HG03565 (cell line): ENCODE results near the gene MSH2.

Experiments
- ATAC-seq: cut with Tn5 transposase; IDR thresholded peaks from one replicate; pipeline ENCODE4 v1.9.1; 2021; ENCODE audit warnings: mild to moderate bottlenecking, moderate library complexity; ENCODE audit not compliant: unreplicated experiment

The MSH2 gene

DNA sequence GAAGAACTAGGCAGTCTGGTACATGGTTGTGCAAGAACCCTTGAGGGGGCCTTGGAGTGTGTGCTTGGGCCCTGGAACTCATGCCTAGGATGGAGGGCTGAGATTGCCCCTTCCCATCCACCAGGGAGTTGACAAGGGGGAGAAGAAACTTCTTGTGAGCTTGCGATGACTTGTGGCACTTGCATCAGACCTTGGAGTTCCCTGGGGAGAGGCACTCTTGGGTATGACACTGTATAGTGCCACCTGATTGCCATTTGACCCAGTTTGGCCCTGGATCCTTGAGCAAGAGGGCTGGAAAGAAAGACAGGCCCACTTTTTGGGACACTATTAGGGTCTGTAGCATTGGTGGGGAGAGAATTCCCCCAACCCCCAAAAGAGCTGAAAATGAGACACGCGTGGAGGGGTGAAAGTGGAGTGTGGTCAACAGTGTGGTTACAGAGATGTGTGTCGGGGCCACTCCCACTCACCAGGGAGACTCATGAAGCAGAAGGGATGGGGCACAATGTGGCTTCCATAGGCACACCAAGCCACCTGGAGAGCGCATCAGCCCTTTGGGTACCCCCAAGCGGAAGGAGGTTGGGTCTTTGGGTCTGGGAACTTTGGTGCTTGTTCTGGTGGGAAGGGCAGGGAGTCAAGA, 101.3 kb downstream of the MSH2 start:
- ATAC-seq, result no peak

- ATAC-seq, result no peak
Observed at GRCh38 chr2:47506024-47506423, 103.1 kb downstream of the MSH2 start.

GRCh38 chr2:47506436-47506835, 103.5 kb downstream of the MSH2 start:
- no peak for ATAC-seq

GRCh38 chr2:47508080-47508479, 105.1 kb downstream of the MSH2 start:
- no peak for ATAC-seq

- no peak for ATAC-seq
Observed at GRCh38 chr2:47508641-47509040, 105.7 kb downstream of the MSH2 start.

GRCh38 chr2:47509250-47509649, 106.3 kb downstream of the MSH2 start:
- no peak for ATAC-seq

DNA sequence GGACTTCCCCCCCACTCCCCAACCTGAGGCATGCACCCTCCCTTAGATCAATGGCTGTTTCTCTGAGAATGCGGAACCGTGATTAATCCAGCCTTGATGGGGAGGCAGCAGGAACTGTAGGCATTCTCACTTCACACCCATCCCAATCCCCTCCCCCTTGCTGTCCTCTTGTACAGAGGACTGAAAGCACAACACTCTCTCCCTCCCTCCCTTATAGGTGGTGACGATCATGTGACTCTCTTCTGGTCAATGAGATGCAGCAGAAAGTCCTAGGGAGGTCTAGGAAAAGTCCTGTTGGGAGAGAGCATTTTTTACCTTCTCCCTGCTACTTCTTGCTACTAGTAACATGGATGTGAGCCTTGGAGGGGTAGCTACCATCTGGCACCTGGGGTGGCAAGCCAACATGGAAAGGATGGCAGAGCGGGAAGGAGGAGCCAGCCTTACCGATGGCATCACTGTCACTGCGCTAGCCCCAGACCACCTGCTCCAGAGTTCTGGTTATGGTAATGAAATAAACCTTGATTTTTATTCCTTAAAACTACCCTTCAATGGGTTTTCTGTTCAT, 106.9 kb downstream of the MSH2 start:
- ATAC-seq, result no peak

GRCh38 chr2:47510745-47511144, 107.8 kb downstream of the MSH2 start:
- no peak for ATAC-seq

DNA sequence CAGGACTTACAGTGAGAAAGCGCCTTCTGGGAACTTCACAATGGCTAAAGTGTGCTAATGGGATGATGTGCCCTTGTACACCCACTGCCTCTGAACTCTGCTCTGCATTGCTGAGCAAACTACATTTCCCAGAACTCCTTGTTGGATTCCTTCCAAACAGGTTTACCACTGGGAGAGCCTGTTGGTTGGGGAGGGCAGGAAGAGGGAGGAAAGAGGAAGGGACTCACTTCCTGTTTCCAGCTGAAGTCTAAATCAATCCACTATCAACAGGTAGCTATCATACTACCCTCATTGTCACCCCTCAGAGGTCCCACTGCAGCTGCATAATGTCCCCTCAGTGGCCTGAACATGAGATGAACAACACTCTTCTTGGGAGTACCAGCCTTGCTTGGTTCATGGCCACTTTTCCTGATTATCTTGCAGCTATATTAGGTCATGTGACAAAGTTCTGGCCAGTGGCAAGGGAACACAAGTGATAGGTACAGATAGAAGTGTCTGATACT, 109.7 kb downstream of the MSH2 start:
- no peak for ATAC-seq

DNA sequence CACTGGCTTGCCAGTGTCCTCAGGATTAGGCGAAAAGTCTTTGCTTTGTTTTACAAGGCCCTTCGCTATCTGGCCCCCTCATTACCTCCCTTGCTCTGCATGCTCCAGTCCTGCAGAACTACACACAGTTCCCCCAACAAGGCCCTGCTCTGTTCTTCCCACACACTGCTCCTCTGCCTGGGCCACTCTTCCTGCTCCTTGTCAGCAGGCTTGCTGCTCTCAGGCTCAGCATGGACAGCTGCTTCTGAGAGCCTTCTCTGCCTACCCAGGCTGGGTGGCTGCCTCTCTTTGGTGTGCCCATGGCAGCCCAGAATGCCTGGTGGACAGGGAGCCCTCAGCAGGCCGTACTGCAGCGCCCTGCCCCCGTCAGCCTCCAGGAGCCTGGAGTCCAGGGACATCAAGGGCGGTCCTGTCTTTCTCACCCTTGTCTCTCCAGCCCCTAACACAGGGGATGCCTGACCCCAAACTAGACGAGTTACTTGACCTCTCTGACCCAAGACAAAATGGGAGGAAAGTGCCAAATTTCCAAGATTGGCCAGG, 111.1 kb downstream of the MSH2 start:
- no peak for ATAC-seq

DNA sequence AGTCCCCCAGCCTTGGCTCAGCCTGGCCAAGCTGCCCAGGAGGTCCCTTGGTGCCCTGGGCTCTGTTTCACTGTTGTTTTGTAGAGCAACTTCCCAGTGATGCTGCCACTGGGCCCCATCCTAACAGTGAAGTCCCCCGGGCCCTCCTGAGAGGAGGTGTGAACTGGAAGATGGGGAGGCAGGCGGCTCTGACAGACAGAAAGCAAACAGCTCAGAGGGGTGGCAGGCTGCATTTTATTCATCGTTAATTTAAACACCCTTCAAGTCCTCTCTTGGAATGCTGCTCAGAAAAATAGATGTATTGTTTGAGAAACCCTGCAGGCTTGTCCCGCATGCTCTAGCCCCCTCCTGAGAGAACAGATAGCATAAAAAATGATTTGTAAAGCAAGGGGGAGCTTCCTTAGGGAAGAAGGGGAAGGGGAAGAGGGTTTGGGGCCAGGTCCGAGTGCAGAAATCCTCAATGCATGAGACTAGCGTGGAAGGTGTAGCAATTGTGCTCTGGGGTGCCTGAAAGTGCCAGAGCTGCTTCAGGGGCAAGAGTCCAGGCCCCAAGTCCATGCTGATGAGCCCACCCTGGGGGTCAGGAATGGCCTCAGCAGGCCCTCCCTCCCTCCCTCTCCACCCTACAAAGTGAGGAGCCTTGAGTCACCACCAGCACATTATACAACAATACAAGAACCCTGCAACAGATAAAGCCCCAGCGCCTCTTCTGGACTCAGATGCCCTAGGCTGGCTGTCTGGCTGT, 113.6 kb downstream of the MSH2 start:
- ATAC-seq, result no peak

GRCh38 chr2:47518497-47519146, 115.7 kb downstream of the MSH2 start:
- ATAC-seq, result no peak

- no peak for ATAC-seq
Observed at GRCh38 chr2:47519147-47519537, 116.2 kb downstream of the MSH2 start.

DNA sequence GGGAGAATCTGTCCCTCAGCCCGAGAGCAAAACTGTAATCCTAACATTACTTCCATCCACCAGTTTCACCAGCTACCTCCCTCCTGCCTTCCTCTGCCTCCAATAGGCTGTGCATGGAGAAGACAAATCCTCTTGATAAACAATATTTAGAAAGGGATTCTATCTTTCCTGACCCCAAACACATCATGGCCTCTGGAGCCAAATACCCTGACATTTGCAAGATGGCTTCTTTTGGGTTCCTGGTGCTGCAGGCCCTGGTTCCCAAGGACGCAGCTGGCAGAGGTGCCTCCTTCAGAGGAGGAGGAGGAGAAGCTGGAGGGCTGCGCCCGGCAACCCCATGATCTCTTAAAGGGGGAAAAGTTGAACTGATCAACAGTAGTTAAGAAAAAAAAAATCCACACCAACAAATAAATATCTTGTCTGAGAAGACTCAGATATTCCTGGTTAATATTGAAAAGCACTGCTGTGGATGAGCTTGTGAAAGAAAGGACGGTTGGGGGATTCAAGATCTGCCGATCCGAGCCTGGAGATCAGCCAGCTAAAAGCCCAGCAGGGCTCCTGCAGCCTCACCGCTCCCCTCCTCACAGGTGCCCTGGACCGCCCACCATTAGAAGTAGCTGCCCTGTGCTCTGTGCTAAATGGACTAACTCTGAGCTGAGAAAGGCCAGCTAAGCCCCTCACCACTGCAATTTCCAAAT, 116.8 kb downstream of the MSH2 start:
- no peak for ATAC-seq

DNA sequence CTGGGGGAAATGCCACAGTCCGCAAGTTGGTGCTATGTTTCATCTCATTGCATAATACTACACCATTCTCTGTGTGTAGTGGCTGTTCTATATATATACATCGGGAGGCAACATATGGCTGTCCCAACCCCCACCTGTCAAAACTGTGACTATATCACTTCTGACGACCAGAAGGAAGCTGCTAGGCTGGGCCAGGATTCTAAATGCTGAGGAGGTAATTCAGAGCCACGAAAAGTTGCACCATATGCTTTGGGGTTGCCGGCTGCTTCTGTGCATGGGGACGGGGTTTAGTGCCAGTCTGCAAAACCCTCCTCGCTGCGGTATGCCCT, 117.3 kb downstream of the MSH2 start:
- ATAC-seq, result no peak

- ATAC-seq, result peak; percentile 73
Observed at GRCh38 chr2:47520825-47521665, 118.1 kb downstream of the MSH2 start.

DNA sequence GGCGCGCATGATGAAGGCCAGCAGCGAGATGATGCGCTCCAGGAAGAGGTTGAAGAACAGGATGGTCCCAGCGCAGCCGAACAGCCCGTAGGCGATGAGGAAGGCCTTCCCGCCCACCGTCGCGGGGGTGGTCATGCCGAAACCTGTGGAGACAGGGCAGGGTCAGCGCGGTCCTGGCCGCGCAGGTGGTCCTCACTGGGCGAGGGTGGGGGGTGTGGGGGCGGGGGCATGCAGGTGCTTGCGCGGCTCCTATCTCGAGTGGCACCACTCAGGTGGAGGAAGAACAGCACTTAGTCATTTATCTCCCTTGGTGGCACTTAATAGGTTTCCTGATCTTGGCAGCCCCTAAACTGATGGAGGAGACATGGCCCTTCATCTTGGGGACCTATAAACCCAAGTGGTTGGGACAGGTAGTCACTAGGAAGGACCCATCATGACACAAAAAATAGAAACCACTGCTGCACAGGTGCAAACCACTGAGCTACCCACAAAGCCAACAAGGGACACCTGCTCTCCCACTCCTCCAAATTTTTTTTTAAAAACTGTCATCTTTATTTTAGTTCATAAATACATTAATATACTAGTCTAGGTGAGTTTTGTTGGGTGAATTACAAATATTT, 118.8 kb downstream of the MSH2 start:
- ATAC-seq, result no peak

DNA sequence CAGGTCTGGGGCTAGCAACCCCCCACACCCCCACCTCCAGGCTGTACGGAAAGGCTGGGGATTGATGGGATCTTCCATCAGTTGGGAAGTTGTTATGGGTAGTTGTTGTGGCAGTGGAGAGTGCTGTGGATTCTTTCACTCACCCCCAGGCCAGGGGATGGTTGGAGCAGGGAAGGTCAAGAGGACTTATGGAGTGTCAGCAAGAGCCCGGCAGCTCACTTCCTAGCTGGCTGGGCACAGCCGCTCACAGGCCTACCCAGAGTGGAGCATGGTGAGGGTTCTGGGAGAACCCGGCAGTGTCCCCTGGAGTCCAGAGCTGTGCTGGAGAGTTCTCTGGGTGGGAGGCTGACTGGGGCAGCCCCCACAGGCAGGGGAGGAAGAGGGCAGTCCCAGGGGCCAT, 122.2 kb downstream of the MSH2 start:
- ATAC-seq, result no peak

- ATAC-seq, result no peak
Observed at GRCh38 chr2:47528455-47528854, 125.5 kb downstream of the MSH2 start.

- no peak for ATAC-seq
Observed at GRCh38 chr2:47528874-47529273, 125.9 kb downstream of the MSH2 start.
